Tibial nerve (tissue), 4 donors: Measurements from ENCODE around the gene RIN3.

Source experiments
- EP300 ChIP-seq, 2 donors: sonication (generic); formaldehyde crosslinking; IDR thresholded peaks; one replicate each; pipeline ENCODE4 v1.6.1; 2017; ENCODE audit warnings: antibody characterized with exemption in 2 of 2, mild to moderate bottlenecking in 1 of 2
- POLR2A ChIP-seq, 2 donors: fragments of 450-650 bp; IDR thresholded peaks; one replicate each; pipeline ENCODE4 v1.6.1; 2017; ENCODE audit warnings: antibody characterized with exemption in 2 of 2, mild to moderate bottlenecking in 2 of 2, moderate library complexity in 2 of 2
- TF ChIP-seq, protein P1 (sequence below), 5 experiments: fragments of 200-600 bp in 3 of 5; fragments of 450-650 bp in 2 of 5; sonication (generic) in 3 of 5; IDR thresholded peaks; one replicate each; pipeline ENCODE4 v1.5.1; 2016 to 2019; ENCODE audit warnings: antibody characterized with exemption in 5 of 5, mild to moderate bottlenecking in 3 of 5, moderate library complexity in 2 of 5

DNA sequence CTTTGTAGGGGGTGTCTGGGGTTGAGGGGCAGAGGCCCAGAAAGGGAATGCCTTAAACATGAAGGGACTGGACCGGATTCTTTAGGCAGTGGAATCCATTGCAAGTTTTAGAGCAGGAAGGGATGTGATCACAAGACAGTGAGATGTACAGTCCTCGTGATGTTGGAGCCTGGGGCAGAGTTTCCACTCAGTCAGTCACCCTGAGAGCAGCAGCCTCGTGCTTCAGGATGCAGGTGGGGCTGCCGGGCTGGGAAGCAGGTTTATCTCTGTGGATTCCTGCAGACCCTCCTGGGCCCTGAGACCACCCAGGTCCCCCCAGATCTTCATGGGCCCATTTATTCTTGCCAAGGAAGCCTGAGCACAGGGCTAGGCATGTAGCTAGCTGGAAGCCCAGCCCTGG, 38.5 kb downstream of the RIN3 start:
- TF ChIP-seq, protein P1, sequence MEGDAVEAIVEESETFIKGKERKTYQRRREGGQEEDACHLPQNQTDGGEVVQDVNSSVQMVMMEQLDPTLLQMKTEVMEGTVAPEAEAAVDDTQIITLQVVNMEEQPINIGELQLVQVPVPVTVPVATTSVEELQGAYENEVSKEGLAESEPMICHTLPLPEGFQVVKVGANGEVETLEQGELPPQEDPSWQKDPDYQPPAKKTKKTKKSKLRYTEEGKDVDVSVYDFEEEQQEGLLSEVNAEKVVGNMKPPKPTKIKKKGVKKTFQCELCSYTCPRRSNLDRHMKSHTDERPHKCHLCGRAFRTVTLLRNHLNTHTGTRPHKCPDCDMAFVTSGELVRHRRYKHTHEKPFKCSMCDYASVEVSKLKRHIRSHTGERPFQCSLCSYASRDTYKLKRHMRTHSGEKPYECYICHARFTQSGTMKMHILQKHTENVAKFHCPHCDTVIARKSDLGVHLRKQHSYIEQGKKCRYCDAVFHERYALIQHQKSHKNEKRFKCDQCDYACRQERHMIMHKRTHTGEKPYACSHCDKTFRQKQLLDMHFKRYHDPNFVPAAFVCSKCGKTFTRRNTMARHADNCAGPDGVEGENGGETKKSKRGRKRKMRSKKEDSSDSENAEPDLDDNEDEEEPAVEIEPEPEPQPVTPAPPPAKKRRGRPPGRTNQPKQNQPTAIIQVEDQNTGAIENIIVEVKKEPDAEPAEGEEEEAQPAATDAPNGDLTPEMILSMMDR (IDR thresholded peaks at IDR 0.05) = no peak
- TF ChIP-seq EP300 (IDR thresholded peaks at IDR 0.05) (no peak), POLR2A (IDR thresholded peaks at IDR 0.05) (no peak)
